H9 (cell line): ENCODE results near the gene CLDN10. TPM values are rescaled to one million over a fixed set of nuclear protein-coding genes. Genes with fewer than 3 reads are reported as not detected.

Source experiments
- DNase-seq: peaks from one replicate; pipeline ENCODE4 v3.0.0-alpha.2; 2017
- H2AFZ ChIP-seq: one replicate; pipeline ENCODE4 v1.6.1; 2013; ENCODE audit warnings: mild to moderate bottlenecking, low read length, control low read depth, moderate library complexity
- H2AK5ac ChIP-seq: 2 replicates; pipeline ENCODE4 v1.6.1; 2013; ENCODE audit warnings: low read length, control low read depth, mixed read lengths; ENCODE audit not compliant: insufficient read length
- H2BK120ac ChIP-seq: one replicate; pipeline ENCODE4 v1.6.1; 2013; ENCODE audit warnings: low read depth, mild to moderate bottlenecking, low read length, control low read depth, inconsistent platforms; ENCODE audit not compliant: poor library complexity, severe bottlenecking
- H2BK12ac ChIP-seq: 2 replicates; pipeline ENCODE4 v1.6.1; 2013; ENCODE audit warnings: low read length, control low read depth, mixed read lengths, low read depth; ENCODE audit not compliant: insufficient read length
- H2BK15ac ChIP-seq: 2 replicates; pipeline ENCODE4 v1.6.1; 2013; ENCODE audit warnings: low read depth, low read length, control low read depth
- H2BK20ac ChIP-seq: one replicate; pipeline ENCODE4 v1.6.1; 2013; ENCODE audit warnings: low read depth, mild to moderate bottlenecking, low read length, control low read depth, inconsistent platforms; ENCODE audit not compliant: poor library complexity, severe bottlenecking
- H2BK5ac ChIP-seq: 2 replicates; pipeline ENCODE4 v1.6.1; 2013; ENCODE audit warnings: low read length, control low read depth, mixed read lengths; ENCODE audit not compliant: insufficient read length
- H3K14ac ChIP-seq: 2 replicates; pipeline ENCODE4 v1.6.1; 2013; ENCODE audit warnings: low read length, control low read depth; ENCODE audit not compliant: insufficient read depth
- H3K18ac ChIP-seq: 2 replicates; pipeline ENCODE4 v1.6.1; 2013; ENCODE audit warnings: low read depth, mild to moderate bottlenecking, mixed read lengths, low read length, control low read depth; ENCODE audit not compliant: insufficient read length
- H3K23ac ChIP-seq: 2 replicates; pipeline ENCODE4 v1.6.1; 2013; ENCODE audit warnings: low read length, control low read depth, mixed read lengths, low read depth; ENCODE audit not compliant: insufficient read length
- H3K23me2 ChIP-seq: 2 replicates; pipeline ENCODE4 v1.6.1; 2013; ENCODE audit warnings: low read depth, mild to moderate bottlenecking, mixed read lengths, low read length, control low read depth; ENCODE audit not compliant: insufficient read length, poor library complexity, severe bottlenecking
- H3K27ac ChIP-seq: 2 replicates; pipeline ENCODE4 v1.5.1; 2013; ENCODE audit warnings: low read length, control low read depth, mixed read lengths, low read depth; ENCODE audit not compliant: insufficient read length
- H3K27me3 ChIP-seq: 2 replicates; pipeline ENCODE4 v1.6.1; 2013; ENCODE audit warnings: low read length, control low read depth, inconsistent platforms; ENCODE audit not compliant: insufficient read depth
- H3K4ac ChIP-seq: 2 replicates; pipeline ENCODE4 v1.6.1; 2013; ENCODE audit warnings: low read depth, mild to moderate bottlenecking, control low read depth, inconsistent platforms, low read length, moderate library complexity
- H3K4me1 ChIP-seq: 2 replicates; pipeline ENCODE4 v1.6.1; 2013; ENCODE audit warnings: low read length, control low read depth, inconsistent platforms; ENCODE audit not compliant: insufficient read depth
- H3K4me2 ChIP-seq: 2 replicates; pipeline ENCODE4 v1.6.1; 2013; ENCODE audit warnings: low read length, control low read depth, mixed read lengths; ENCODE audit not compliant: insufficient read length, insufficient read depth
- H3K56ac ChIP-seq: 2 replicates; pipeline ENCODE4 v1.6.1; 2013; ENCODE audit warnings: low read depth, mild to moderate bottlenecking, mixed read lengths, low read length, control low read depth; ENCODE audit not compliant: insufficient read length
- H3K79me1 ChIP-seq: 2 replicates; pipeline ENCODE4 v1.6.1; 2013; ENCODE audit warnings: low read depth, mild to moderate bottlenecking, moderate library complexity, low read length, control low read depth, inconsistent platforms; ENCODE audit not compliant: insufficient read depth, poor library complexity, severe bottlenecking
- H3K79me2 ChIP-seq: 2 replicates; pipeline ENCODE4 v1.6.1; 2013; ENCODE audit warnings: low read length, control low read depth, inconsistent platforms; ENCODE audit not compliant: insufficient read depth
- H3K9ac ChIP-seq: 2 replicates; pipeline ENCODE4 v1.6.1; 2013; ENCODE audit warnings: low read length, control low read depth, mixed read lengths; ENCODE audit not compliant: insufficient read length; ENCODE audit errors: extremely low read depth
- H3K9me3 ChIP-seq: one replicate; pipeline ENCODE4 v1.6.1; 2013; ENCODE audit warnings: low read depth, low read length, inconsistent platforms; ENCODE audit not compliant: control insufficient read depth
- H3T11ph ChIP-seq: one replicate; pipeline ENCODE4 v1.6.1; 2013; ENCODE audit warnings: mild to moderate bottlenecking, low read length, control low read depth, inconsistent platforms
- H4K20me1 ChIP-seq: one replicate; pipeline ENCODE4 v1.6.1; 2013; ENCODE audit not compliant: control insufficient read depth, insufficient read length, insufficient read depth
- H4K5ac ChIP-seq: 2 replicates; pipeline ENCODE4 v1.6.1; 2013; ENCODE audit warnings: low read depth, mild to moderate bottlenecking, mixed read lengths, low read length, control low read depth; ENCODE audit not compliant: insufficient read length
- H4K8ac ChIP-seq: replicated peaks from 2 replicates; pipeline ENCODE4 v1.6.1; 2013; ENCODE audit warnings: low read length, control low read depth, mixed read lengths, low read depth; ENCODE audit not compliant: insufficient read length
- H4K91ac ChIP-seq: 2 replicates; pipeline ENCODE4 v1.6.1; 2013; ENCODE audit warnings: low read depth, mild to moderate bottlenecking, moderate library complexity, mixed read lengths, low read length, control low read depth; ENCODE audit not compliant: insufficient read length
- H3K27ac Mint-ChIP-seq, 3 experiments: 2 replicates in 2 of 3; 3 replicates in 1 of 3; pipeline ENCODE4 v1.8.0; 2020 to 2021; ENCODE audit warnings: mixed read lengths in 3 of 3, mild to moderate bottlenecking in 1 of 3, moderate library complexity in 1 of 3
- H3K27me3 Mint-ChIP-seq: 2 replicates; pipeline ENCODE4 v1.8.0; 2021; ENCODE audit warnings: low read depth, mild to moderate bottlenecking, moderate library complexity, mixed read lengths
- H3K36me3 Mint-ChIP-seq, 3 experiments: 2 replicates in 2 of 3; 3 replicates in 1 of 3; pipeline ENCODE4 v1.8.0; 2020 to 2021; ENCODE audit warnings: low read depth in 3 of 3, mixed read lengths in 3 of 3; ENCODE audit not compliant: insufficient read depth in 1 of 3
- H3K4me1 Mint-ChIP-seq, 2 experiments: 2 replicates each; pipeline ENCODE4 v1.8.0; 2020; ENCODE audit warnings: mixed read lengths in 2 of 2
- H3K4me3 Mint-ChIP-seq, 2 experiments: 2 replicates in 1 of 2; 3 replicates in 1 of 2; pipeline ENCODE4 v1.8.0; 2020 to 2021; ENCODE audit warnings: mild to moderate bottlenecking in 2 of 2, mixed read lengths in 2 of 2, moderate library complexity in 1 of 2
- H3K9me3 Mint-ChIP-seq, 2 experiments: 2 replicates in 1 of 2; 3 replicates in 1 of 2; pipeline ENCODE4 v1.8.0; 2020; ENCODE audit warnings: mild to moderate bottlenecking in 2 of 2, mixed read lengths in 2 of 2, moderate library complexity in 1 of 2
- WGBS: extraction: QIAGEN DNeasy Blood & Tissue Kit; methylation state at CpG from one replicate; pipeline ENCODE4 v1.1.7; 2013; ENCODE audit warnings: missing lambda C conversion rate, low lambda C conversion rate, mixed read lengths; ENCODE audit not compliant: insufficient read length; ENCODE audit errors: extremely low coverage; 5-methylcytosine and 5-hydroxymethylcytosine counted together
- total RNA-seq: library from RNA; stranded (reverse); gene quantifications from 2 replicates; pipeline ENCODE4 v1.2.1, GENCODE V29; 2021
- TF ChIP-seq, protein P1 (sequence below): fragments of 200-600 bp; sonication (generic); conservative IDR thresholded peaks from 3 replicates; pipeline ENCODE4 v1.8.0; 2021; ENCODE audit warnings: antibody characterized with exemption, mild to moderate bottlenecking

The CLDN10 gene
- total RNA-seq, 1 experiment from 2014 or later: 20.7 TPM

- H4K91ac ChIP-seq: no peak overlapping the region
- no peaks in the 10 kb centered on the region for H3K23me2 ChIP-seq
- Mint-ChIP-seq H3K27ac (no peak overlapping the region), H3K4me3 (no peak overlapping the region), H3K36me3 (peaks cover 51 to 77% (median 75%) of the 10 kb centered on the region in 3 experiments), H3K27me3 (no peaks in the 10 kb centered on the region), H3K9me3 (no peaks in the 10 kb centered on the region), H3K4me1 (peaks cover 6% of the 10 kb centered on the region in 2 experiments)
- no peak overlapping the region for H3K4me2 ChIP-seq
- no peak overlapping the region for H3K18ac ChIP-seq
- H3K79me1 ChIP-seq: no peaks in the 10 kb centered on the region
- H2BK120ac ChIP-seq: no peak overlapping the region
- H3K14ac ChIP-seq: no peak overlapping the region
- H2BK5ac ChIP-seq: no peak overlapping the region
- no CpG with 5 or more reads among the region's 1 CpG for WGBS
- H2BK20ac ChIP-seq: no peak overlapping the region
- no peaks in the 10 kb centered on the region for H4K20me1 ChIP-seq
- no peak overlapping the region for H4K8ac ChIP-seq
- H3K4ac ChIP-seq: no peak overlapping the region
- no peak overlapping the region for H2BK12ac ChIP-seq
- no peaks in the 10 kb centered on the region for H3K79me2 ChIP-seq
- no peak overlapping the region for H3K9ac ChIP-seq
- TF ChIP-seq, protein P1, sequence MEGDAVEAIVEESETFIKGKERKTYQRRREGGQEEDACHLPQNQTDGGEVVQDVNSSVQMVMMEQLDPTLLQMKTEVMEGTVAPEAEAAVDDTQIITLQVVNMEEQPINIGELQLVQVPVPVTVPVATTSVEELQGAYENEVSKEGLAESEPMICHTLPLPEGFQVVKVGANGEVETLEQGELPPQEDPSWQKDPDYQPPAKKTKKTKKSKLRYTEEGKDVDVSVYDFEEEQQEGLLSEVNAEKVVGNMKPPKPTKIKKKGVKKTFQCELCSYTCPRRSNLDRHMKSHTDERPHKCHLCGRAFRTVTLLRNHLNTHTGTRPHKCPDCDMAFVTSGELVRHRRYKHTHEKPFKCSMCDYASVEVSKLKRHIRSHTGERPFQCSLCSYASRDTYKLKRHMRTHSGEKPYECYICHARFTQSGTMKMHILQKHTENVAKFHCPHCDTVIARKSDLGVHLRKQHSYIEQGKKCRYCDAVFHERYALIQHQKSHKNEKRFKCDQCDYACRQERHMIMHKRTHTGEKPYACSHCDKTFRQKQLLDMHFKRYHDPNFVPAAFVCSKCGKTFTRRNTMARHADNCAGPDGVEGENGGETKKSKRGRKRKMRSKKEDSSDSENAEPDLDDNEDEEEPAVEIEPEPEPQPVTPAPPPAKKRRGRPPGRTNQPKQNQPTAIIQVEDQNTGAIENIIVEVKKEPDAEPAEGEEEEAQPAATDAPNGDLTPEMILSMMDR: no peak
- no peak overlapping the region for H3T11ph ChIP-seq
- no peaks in the 10 kb centered on the region for H3K27me3 ChIP-seq
- no peaks in the 10 kb centered on the region for H3K9me3 ChIP-seq
- no peak overlapping the region for H2AFZ ChIP-seq
- no peak overlapping the region for H2BK15ac ChIP-seq
- H3K4me1 ChIP-seq: no peaks in the 10 kb centered on the region
- no peak overlapping the region for H3K56ac ChIP-seq
- no peak overlapping the region for H4K5ac ChIP-seq
- H3K23ac ChIP-seq: no peak overlapping the region
- H2AK5ac ChIP-seq: no peak overlapping the region
- H3K27ac ChIP-seq: no peak overlapping the region
- no peak for DNase-seq
These were observed 76.0 kb downstream of the CLDN10 start for GRCh38 chr13:95628488-95628887.
